Spleen (tissue), 7 donors: ENCODE data around the gene EXOC6B.

ENCODE experiments used
- CTCF ChIP-seq, 11 experiments: fragments of 200-600 bp in 7 of 11; fragments of 450-650 bp in 4 of 11; sonication (generic) in 4 of 11; IDR thresholded peaks in 8 of 11; conservative IDR thresholded peaks in 3 of 11; 1 replicate in 7 of 11; 2 replicates in 4 of 11; pipeline versions ENCODE4 v1.4.0 to v1.8.0; 2016 to 2021; ENCODE audit warnings: antibody characterized with exemption in 11 of 11, inconsistent platforms in 4 of 11, mild to moderate bottlenecking in 1 of 11
- POLR2AphosphoS5 ChIP-seq, 3 donors: sonication (generic); formaldehyde crosslinking; IDR thresholded peaks; one replicate each; pipeline ENCODE4 v1.5.1; 2017; ENCODE audit warnings: antibody characterized with exemption in 3 of 3
- donor health status: DM: no; HTN: no; CAD: no; lungs with moderate emphysema.
- donor health status: DM: no; HTN: no; CAD: no.
- donor health status: DM: no; HTN: no; CAD: no.

GRCh38 chr2:72155737-72156136, 670.1 kb downstream of the EXOC6B start:
- no peak for TF ChIP-seq CTCF (IDR thresholded peaks at IDR 0.05 in 8 of 11, conservative IDR thresholded peaks at IDR 0.05 in 3 of 11)
- no peak for TF ChIP-seq POLR2AphosphoS5 (IDR thresholded peaks at IDR 0.05)
